GM12878 (cell line): ENCODE data around the gene IMMP2L.

Source experiments
- CTCF ChIP-seq, 3 experiments: IDR thresholded peaks in 2 of 3; conservative IDR thresholded peaks in 1 of 3; 2 replicates each; pipeline ENCODE4 v1.5.1; 2011; ENCODE audit warnings: low read depth in 3 of 3, low read length in 3 of 3, mild to moderate bottlenecking in 3 of 3, control low read depth in 2 of 3, moderate library complexity in 2 of 3, inconsistent platforms in 1 of 3, mixed read lengths in 1 of 3; ENCODE audit not compliant: control insufficient read depth in 2 of 3, insufficient read depth in 1 of 3; ENCODE audit errors: extremely low read depth in 1 of 3
- MXI1 ChIP-seq: fragments of 150-350 bp; IDR thresholded peaks from 2 replicates; pipeline ENCODE4 v1.6.1; 2011; ENCODE audit warnings: low read depth, mild to moderate bottlenecking, inconsistent platforms, low read length, improper control_type of control experiment
- NFYB ChIP-seq: IDR thresholded peaks from 2 replicates; pipeline ENCODE4 v1.6.1; 2011; ENCODE audit warnings: low read depth, mild to moderate bottlenecking, low read length, improper control_type of control experiment, moderate library complexity; ENCODE audit not compliant: insufficient read depth
- POLR2A ChIP-seq: IDR thresholded peaks from 2 replicates; pipeline ENCODE4 v1.6.1; 2011; ENCODE audit warnings: low read depth, mild to moderate bottlenecking, low read length
- RCOR1 ChIP-seq: conservative IDR thresholded peaks from 2 replicates; pipeline ENCODE4 v1.6.1; 2012; ENCODE audit warnings: low read depth, low read length, improper control_type of control experiment
- TF ChIP-seq, protein P1 (sequence below): IDR thresholded peaks from 2 replicates; pipeline ENCODE4 v1.6.1; 2012; ENCODE audit warnings: low read depth, low read length, improper control_type of control experiment

- TF ChIP-seq CTCF (IDR thresholded peaks at IDR 0.05 in 2 of 3, conservative IDR thresholded peaks at IDR 0.05 in 1 of 3; ENCODE audit: control insufficient read depth in 2 of 3, extremely low read depth in 1 of 3, insufficient read depth in 1 of 3, low read depth in 3 of 3, low read length in 3 of 3) (no peak), MXI1 (no peak), POLR2A (no peak), NFYB (no peak), RCOR1 (no peak)
- TF ChIP-seq, protein P1, sequence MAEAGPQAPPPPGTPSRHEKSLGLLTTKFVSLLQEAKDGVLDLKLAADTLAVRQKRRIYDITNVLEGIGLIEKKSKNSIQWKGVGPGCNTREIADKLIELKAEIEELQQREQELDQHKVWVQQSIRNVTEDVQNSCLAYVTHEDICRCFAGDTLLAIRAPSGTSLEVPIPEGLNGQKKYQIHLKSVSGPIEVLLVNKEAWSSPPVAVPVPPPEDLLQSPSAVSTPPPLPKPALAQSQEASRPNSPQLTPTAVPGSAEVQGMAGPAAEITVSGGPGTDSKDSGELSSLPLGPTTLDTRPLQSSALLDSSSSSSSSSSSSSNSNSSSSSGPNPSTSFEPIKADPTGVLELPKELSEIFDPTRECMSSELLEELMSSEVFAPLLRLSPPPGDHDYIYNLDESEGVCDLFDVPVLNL: no peak
These were observed 705.2 kb downstream of the IMMP2L start for GRCh38 chr7:110857106-110857505.
